Fibroblast of lung (primary cell): ENCODE results near the gene PRKACG.

ENCODE experiments used
- CTCF ChIP-seq, 2 donors: IDR thresholded peaks in 1 of 2; conservative IDR thresholded peaks in 1 of 2; 1 replicate in 1 of 2; 2 replicates in 1 of 2; pipeline ENCODE4 v1.5.1; 2011 to 2012; ENCODE audit warnings: low read length in 2 of 2, control low read depth in 1 of 2, inconsistent platforms in 1 of 2, low read depth in 1 of 2, mild to moderate bottlenecking in 1 of 2
- EZH2 ChIP-seq: IDR thresholded peaks from 2 replicates; pipeline ENCODE4 v1.5.1; 2012; ENCODE audit warnings: low read length, control low read depth, mild to moderate bottlenecking; ENCODE audit errors: missing control alignments

- no peak for TF ChIP-seq CTCF (conservative IDR thresholded peaks at IDR 0.05 in 1 of 2, IDR thresholded peaks at IDR 0.05 in 1 of 2; ENCODE audit: low read depth in 1 of 2, low read length in 2 of 2)
- no peak for TF ChIP-seq EZH2
These were observed 1.1 kb downstream of the PRKACG start for GRCh38 chr9:69012696-69013381.
